ENCODE results near the gene LRPPRC. TPM values are rescaled to one million over a fixed set of nuclear protein-coding genes. Genes with fewer than 3 reads are reported as not detected.

LRPPRC gene
- 38.0 and 42.6 TPM in 2 replicates for total RNA-seq (2014; rRNA removed; shearing (Covaris generic))
- 23.3 and 27.7 TPM in 2 replicates for polyA plus RNA-seq (2016; fragmentation: Nextera tagmentation; extraction: Ambion mirVana)

GRCh38 chr2:43995733-43996533 is at the start of gene LRPPRC:
Gene LRPPRC, minus strand, starts transcription at chr2:43995989. Its CDS starts 42 bp downstream, at chr2:43995947.
- Histone ChIP-seq H3K9me3 (ENCODE audit: low read depth) (no peaks in the 10 kb centered on the region), H3K79me2 (ENCODE audit: insufficient read depth) (peaks cover 49% of the 10 kb centered on the region), H3K4me2 (ENCODE audit: unreplicated experiment) (peak within 1 kb of the TSS; percentile 87), H4K20me1 (ENCODE audit: insufficient read depth) (no peaks in the 10 kb centered on the region), H3F3A (ENCODE audit: insufficient read depth) (no peaks in the 10 kb centered on the region), H3K27ac (peak within 1 kb of the TSS; percentile 83), H3K4me1 (ENCODE audit: insufficient read depth) (peaks cover 13% of the 10 kb centered on the region; the same call in 1 of the 2 replicates), H2AFZ (peak within 1 kb of the TSS; percentile 99), H3K36me3 (ENCODE audit: low read depth) (peaks cover 7% of the 10 kb centered on the region; the same call in 1 of the 2 replicates), H3K4me3 (peak within 1 kb of the TSS; percentile 93), H3K9ac (peak within 1 kb of the TSS; percentile 94), H3K9me2 (ENCODE audit: insufficient read depth) (no peaks in the 10 kb centered on the region), H3K27me3 (replicated peaks; ENCODE audit: insufficient read depth) (no peaks in the 10 kb centered on the region)
- TF ChIP-seq EZH2phosphoT487 (IDR thresholded peaks at IDR 0.05; ENCODE audit: insufficient read depth, low read depth) (no peak), EZH2 (IDR thresholded peaks at IDR 0.05; ENCODE audit: insufficient read depth, poor library complexity, severe bottlenecking) (no peak)
- 1 to 2% methylated on average over 52 to 55 of the region's 64 CpGs for WGBS, 2 experiments (ENCODE audit: low coverage in 1 of 2, low lambda C conversion rate in 2 of 2, missing lambda C conversion rate in 2 of 2)
- DNase-seq: peak; percentile 99
- in situ Hi-C loops (cut with MboI): no loop called here

GRCh38 chr2:44045061-44045460 is 49.3 kb upstream of the LRPPRC start:
- Histone ChIP-seq H3K79me2 (ENCODE audit: insufficient read depth) (no peaks in the 10 kb centered on the region), H3K4me1 (ENCODE audit: insufficient read depth) (no peaks in the 10 kb centered on the region), H3K9me2 (ENCODE audit: insufficient read depth) (no peaks in the 10 kb centered on the region), H3K9me3 (ENCODE audit: low read depth) (no peaks in the 10 kb centered on the region), H3K27ac (no peak overlapping the region), H3K27me3 (replicated peaks; ENCODE audit: insufficient read depth) (peaks cover 13% of the 10 kb centered on the region; the same call in 1 of the 2 replicates), H2AFZ (no peak overlapping the region), H3K4me2 (ENCODE audit: unreplicated experiment) (no peak overlapping the region), H3K36me3 (ENCODE audit: low read depth) (no peaks in the 10 kb centered on the region), H3K9ac (no peak overlapping the region), H4K20me1 (ENCODE audit: insufficient read depth) (no peaks in the 10 kb centered on the region), H3K4me3 (no peak overlapping the region), H3F3A (ENCODE audit: insufficient read depth) (no peaks in the 10 kb centered on the region)
- DNase-seq: no peak
- 19 to 36% methylated on average over 2 to 3 of the region's 3 CpGs for WGBS, 2 experiments (ENCODE audit: low coverage in 1 of 2, low lambda C conversion rate in 2 of 2, missing lambda C conversion rate in 2 of 2)
- TF ChIP-seq EZH2 (IDR thresholded peaks at IDR 0.05; ENCODE audit: insufficient read depth, poor library complexity, severe bottlenecking) (no peak), EZH2phosphoT487 (IDR thresholded peaks at IDR 0.05; ENCODE audit: insufficient read depth, low read depth) (no peak)
- in situ Hi-C loops (cut with MboI): loop anchor here (10.0 to 25.0 kb wide), 3 partner anchors 430 to 917 kb away; no protein-coding TSS in a partner anchor

DNA sequence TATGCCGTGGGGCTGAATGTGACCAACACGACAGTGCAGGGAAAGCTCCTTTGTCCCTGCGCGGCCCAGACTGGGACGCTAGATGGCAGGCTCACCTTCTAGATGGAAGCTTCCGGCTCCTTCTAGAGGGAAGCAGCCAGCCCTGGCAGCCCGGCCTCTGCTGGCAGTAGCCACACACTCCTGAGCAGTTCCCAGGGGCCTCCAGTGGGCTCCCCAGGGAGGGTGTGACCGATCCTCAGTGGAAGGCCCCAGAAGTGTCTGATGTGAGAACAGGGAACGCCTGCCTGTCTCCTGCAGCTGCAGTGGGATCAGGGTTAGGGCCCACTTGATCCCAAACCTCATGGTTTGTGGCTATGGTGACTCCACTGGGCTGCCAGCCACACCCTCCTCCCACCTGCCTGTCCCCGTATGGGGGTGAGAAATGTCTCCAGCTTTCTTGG is 48.5 kb upstream of the LRPPRC start:
- no peak overlapping the region for H3K27ac ChIP-seq
- no peaks in the 10 kb centered on the region for H3K9me3 ChIP-seq (ENCODE audit: low read depth)
- TF ChIP-seq EZH2phosphoT487 (IDR thresholded peaks at IDR 0.05; ENCODE audit: insufficient read depth, low read depth) (no peak), EZH2 (IDR thresholded peaks at IDR 0.05; ENCODE audit: insufficient read depth, poor library complexity, severe bottlenecking) (no peak)
- H3F3A ChIP-seq (ENCODE audit: insufficient read depth): no peaks in the 10 kb centered on the region
- no peaks in the 10 kb centered on the region for H4K20me1 ChIP-seq (ENCODE audit: insufficient read depth)
- peaks cover 13% of the 10 kb centered on the region; the same call in 1 of the 2 replicates for H3K27me3 ChIP-seq (replicated peaks; ENCODE audit: insufficient read depth)
- WGBS, 2 experiments (ENCODE audit: low coverage in 1 of 2, low lambda C conversion rate in 2 of 2, missing lambda C conversion rate in 2 of 2): 0 to 4% methylated on average over 9 of the region's 10 CpGs
- H3K4me3 ChIP-seq: no peak overlapping the region
- 0 out of 2 replicates have a peak overlapping the region, but pooled peaks have one; percentile 44 for H2AFZ ChIP-seq
- no peaks in the 10 kb centered on the region for H3K36me3 ChIP-seq (ENCODE audit: low read depth)
- no peak overlapping the region for H3K9ac ChIP-seq
- no peaks in the 10 kb centered on the region for H3K79me2 ChIP-seq (ENCODE audit: insufficient read depth)
- in situ Hi-C loops (cut with MboI): loop anchor here (10.0 to 25.0 kb wide), 3 partner anchors 430 to 918 kb away; no protein-coding TSS in a partner anchor
- peak; percentile 94 for DNase-seq
- H3K4me1 ChIP-seq (ENCODE audit: insufficient read depth): no peaks in the 10 kb centered on the region
- no peaks in the 10 kb centered on the region for H3K9me2 ChIP-seq (ENCODE audit: insufficient read depth)
- no peak overlapping the region for H3K4me2 ChIP-seq (ENCODE audit: unreplicated experiment)

- H3K4me2 ChIP-seq (ENCODE audit: unreplicated experiment): no peak overlapping the region
- WGBS, 2 experiments (ENCODE audit: low coverage in 1 of 2, low lambda C conversion rate in 2 of 2, missing lambda C conversion rate in 2 of 2): 54 to 65% methylated on average over 3 of the region's 3 CpGs
Measured at GRCh38 chr2:44040365-44040764, 44.6 kb upstream of the LRPPRC start.

More at GRCh38 chr2:44040365-44040764, 44.6 kb upstream of the LRPPRC start:
- H3K27me3 ChIP-seq (replicated peaks; ENCODE audit: insufficient read depth): 0 out of 2 replicates have a peak, but pooled peaks cover 6% of the 10 kb centered on the region
- TF ChIP-seq EZH2phosphoT487 (IDR thresholded peaks at IDR 0.05; ENCODE audit: insufficient read depth, low read depth) (no peak), EZH2 (IDR thresholded peaks at IDR 0.05; ENCODE audit: insufficient read depth, poor library complexity, severe bottlenecking) (no peak)
- H3F3A ChIP-seq (ENCODE audit: insufficient read depth): no peaks in the 10 kb centered on the region
- H3K4me3 ChIP-seq: no peak overlapping the region
- no peaks in the 10 kb centered on the region for H3K4me1 ChIP-seq (ENCODE audit: insufficient read depth)
- no peak overlapping the region for H3K9ac ChIP-seq
- no peaks in the 10 kb centered on the region for H3K36me3 ChIP-seq (ENCODE audit: low read depth)
- no peak overlapping the region for H2AFZ ChIP-seq
- no peak for DNase-seq
- no peaks in the 10 kb centered on the region for H3K9me2 ChIP-seq (ENCODE audit: insufficient read depth)
- no peaks in the 10 kb centered on the region for H4K20me1 ChIP-seq (ENCODE audit: insufficient read depth)
- H3K9me3 ChIP-seq (ENCODE audit: low read depth): no peaks in the 10 kb centered on the region
- no peaks in the 10 kb centered on the region for H3K79me2 ChIP-seq (ENCODE audit: insufficient read depth)
- H3K27ac ChIP-seq: no peak overlapping the region
- in situ Hi-C loops (cut with MboI): loop anchor here (10.0 to 25.0 kb wide), 3 partner anchors 434 to 922 kb away; no protein-coding TSS in a partner anchor
